Thoracic aorta (tissue), 2 donors: Measurements from ENCODE around the gene RENBP. TPM values are rescaled to one million over a fixed set of nuclear protein-coding genes. Genes with fewer than 3 reads are reported as not detected.

Experiments used
- ATAC-seq: fragments of 150-250 bp; one replicate; pipeline ENCODE4 v1.8.0; 2017; ENCODE audit warnings: low read depth; ENCODE audit not compliant: insufficient number of reproducible peaks, low FRiP score
- DNase-seq: peaks from one replicate; pipeline ENCODE4 v3.0.0-alpha.2; 2020; ENCODE audit warnings: low spot score
- H3K27ac ChIP-seq, 2 donors: fragments of 200-600 bp; sonication (generic); 1 replicate in 1 of 2; 2 replicates in 1 of 2; pipeline ENCODE4 v1.5.1; 2016; ENCODE audit warnings: mild to moderate bottlenecking in 2 of 2, moderate library complexity in 2 of 2
- H3K27me3 ChIP-seq: fragments of 200-600 bp; sonication (generic); replicated peaks from 2 replicates; pipeline ENCODE4 v1.6.0; 2016; ENCODE audit warnings: mild to moderate bottlenecking; ENCODE audit not compliant: insufficient read depth
- H3K36me3 ChIP-seq: fragments of 200-600 bp; sonication (generic); one replicate; pipeline ENCODE4 v1.5.1; 2016
- H3K4me1 ChIP-seq, 2 donors: fragments of 200-600 bp; sonication (generic); 1 replicate in 1 of 2; 2 replicates in 1 of 2; pipeline versions ENCODE4 v1.5.1 to v1.6.0; 2016; ENCODE audit warnings: low read depth in 2 of 2, mild to moderate bottlenecking in 1 of 2; ENCODE audit not compliant: control insufficient read depth in 1 of 2
- H3K4me3 ChIP-seq: fragments of 200-600 bp; sonication (generic); 2 replicates; pipeline ENCODE4 v1.5.1; 2016; ENCODE audit warnings: mild to moderate bottlenecking
- H3K9me3 ChIP-seq: fragments of 200-600 bp; sonication (generic); 2 replicates; pipeline ENCODE4 v1.5.1; 2016
- total RNA-seq, 2 donors: library from RNA; depleted of rRNA; stranded (reverse); fragments of >200 nt; gene quantifications; one replicate each; pipeline versions ENCODE4 v1.1.0 to v1.2.3, GENCODE V29; 2016
- TF ChIP-seq, protein P1 (sequence below): fragments of 200-600 bp; sonication (generic); IDR thresholded peaks from one replicate; pipeline ENCODE4 v1.5.1; 2019; ENCODE audit warnings: antibody characterized with exemption

RENBP gene
- total RNA-seq, 2 donors from 2014 or later: 11.2 to 21.4 TPM

DNA sequence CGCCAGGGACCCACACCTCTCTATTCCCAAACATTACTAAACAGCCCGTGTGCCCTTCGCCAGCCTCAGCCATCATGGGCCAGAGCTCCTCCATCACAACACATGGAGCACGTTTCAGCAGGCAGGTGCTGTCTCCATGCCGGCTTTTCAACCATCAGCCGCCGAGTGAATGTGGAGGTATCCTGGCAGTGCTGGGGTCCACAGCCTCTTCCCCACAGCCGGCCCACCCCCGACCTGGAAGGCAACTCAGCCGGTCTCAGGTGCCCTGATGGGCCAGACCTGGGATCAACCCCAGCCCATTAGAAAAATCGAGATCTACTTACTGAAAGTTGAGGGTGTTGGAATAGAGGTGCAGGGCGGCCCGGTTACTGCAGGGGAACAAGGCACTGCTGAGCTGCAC lies 12.7 kb downstream of the RENBP start:
- no peak overlapping the region for H3K27ac ChIP-seq
- ATAC-seq: no peak
- TF ChIP-seq, protein P1, sequence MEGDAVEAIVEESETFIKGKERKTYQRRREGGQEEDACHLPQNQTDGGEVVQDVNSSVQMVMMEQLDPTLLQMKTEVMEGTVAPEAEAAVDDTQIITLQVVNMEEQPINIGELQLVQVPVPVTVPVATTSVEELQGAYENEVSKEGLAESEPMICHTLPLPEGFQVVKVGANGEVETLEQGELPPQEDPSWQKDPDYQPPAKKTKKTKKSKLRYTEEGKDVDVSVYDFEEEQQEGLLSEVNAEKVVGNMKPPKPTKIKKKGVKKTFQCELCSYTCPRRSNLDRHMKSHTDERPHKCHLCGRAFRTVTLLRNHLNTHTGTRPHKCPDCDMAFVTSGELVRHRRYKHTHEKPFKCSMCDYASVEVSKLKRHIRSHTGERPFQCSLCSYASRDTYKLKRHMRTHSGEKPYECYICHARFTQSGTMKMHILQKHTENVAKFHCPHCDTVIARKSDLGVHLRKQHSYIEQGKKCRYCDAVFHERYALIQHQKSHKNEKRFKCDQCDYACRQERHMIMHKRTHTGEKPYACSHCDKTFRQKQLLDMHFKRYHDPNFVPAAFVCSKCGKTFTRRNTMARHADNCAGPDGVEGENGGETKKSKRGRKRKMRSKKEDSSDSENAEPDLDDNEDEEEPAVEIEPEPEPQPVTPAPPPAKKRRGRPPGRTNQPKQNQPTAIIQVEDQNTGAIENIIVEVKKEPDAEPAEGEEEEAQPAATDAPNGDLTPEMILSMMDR: no peak
- no peak overlapping the region for H3K4me3 ChIP-seq
- H3K36me3 ChIP-seq: peaks cover 6% of the 10 kb centered on the region
- H3K27me3 ChIP-seq: no peaks in the 10 kb centered on the region
- peaks cover 3 to 18% of the 10 kb centered on the region in 2 donors for H3K4me1 ChIP-seq
- no peak for DNase-seq
- H3K9me3 ChIP-seq: no peaks in the 10 kb centered on the region

DNA sequence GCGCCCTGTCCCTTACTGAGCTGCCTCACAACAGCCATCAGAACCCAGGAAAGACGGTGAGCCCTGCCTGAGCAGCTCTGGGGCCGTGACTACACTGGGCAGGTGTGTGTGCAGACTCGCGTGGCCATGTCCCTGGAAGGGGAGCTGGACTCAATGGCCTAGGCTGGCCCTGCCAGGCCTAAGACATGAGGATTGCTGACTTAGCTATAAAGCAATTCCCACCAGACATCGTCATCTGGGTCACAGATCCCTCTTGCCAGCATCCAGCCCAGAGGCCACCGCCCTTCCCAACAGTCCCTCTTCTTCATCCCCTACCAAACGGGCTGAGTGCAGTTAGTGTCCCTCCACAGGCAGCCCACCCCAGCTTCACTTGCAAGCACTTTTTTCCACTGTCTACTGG lies 13.3 kb downstream of the RENBP start:
- Histone ChIP-seq H3K27ac (no peak overlapping the region), H3K36me3 (peaks cover 6% of the 10 kb centered on the region), H3K4me1 (peaks cover 3 to 24% of the 10 kb centered on the region in 2 donors), H3K4me3 (no peak overlapping the region), H3K9me3 (no peaks in the 10 kb centered on the region), H3K27me3 (no peaks in the 10 kb centered on the region)
- TF ChIP-seq, protein P1: no peak
- DNase-seq (no peak), ATAC-seq (no peak)

DNA sequence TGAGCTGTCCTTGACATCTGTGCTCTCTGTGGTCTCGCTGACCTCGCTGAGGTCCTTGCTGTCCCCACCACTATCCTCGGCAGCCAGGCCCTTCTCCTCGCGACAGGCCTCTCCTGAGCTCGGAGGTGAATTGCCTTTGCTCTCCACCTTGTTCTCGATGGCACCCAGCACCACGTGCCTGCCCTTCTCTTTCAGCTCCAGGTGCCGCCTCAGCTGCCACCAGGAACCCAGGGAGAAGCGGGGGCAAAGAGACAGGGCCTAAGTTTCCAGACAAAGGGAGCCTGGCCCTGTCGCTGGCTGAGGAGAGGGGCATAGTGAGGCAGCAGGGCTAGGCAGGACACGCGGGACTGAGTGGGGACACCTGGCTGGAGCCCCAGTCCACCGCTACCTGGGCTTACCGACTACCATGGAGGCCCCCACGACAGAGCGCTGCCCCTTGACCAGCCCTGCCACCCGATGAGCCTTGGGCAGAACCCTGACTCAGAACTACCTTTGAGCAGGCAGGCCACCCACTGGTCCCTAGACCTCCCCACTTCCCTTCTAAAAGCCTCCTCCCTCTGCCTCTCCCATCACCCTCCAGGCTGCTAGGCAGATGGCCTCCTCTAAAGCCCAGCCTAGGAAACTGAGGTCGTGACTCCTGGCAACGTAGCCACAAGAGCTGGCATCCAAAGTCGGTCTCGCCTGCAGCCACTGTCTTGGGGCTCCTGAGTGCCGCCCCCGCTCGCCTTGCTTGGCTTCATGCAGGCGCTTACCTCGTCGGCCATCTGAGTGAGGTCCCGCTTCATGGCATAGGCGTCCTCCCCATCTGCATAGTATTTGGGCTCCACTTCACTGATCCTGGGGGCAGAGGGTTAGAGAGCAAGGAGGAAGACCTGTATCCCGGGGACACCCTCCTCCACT lies 14.2 kb downstream of the RENBP start:
- TF ChIP-seq, protein P1: no peak
- no peaks in the 10 kb centered on the region for H3K9me3 ChIP-seq
- no peak overlapping the region for H3K4me3 ChIP-seq
- DNase-seq (no peak), ATAC-seq (no peak)
- peaks cover 3 to 19% of the 10 kb centered on the region in 2 donors for H3K4me1 ChIP-seq
- no peaks in the 10 kb centered on the region for H3K27me3 ChIP-seq
- H3K27ac ChIP-seq: no peak overlapping the region
- H3K36me3 ChIP-seq: peaks cover 6% of the 10 kb centered on the region

DNA sequence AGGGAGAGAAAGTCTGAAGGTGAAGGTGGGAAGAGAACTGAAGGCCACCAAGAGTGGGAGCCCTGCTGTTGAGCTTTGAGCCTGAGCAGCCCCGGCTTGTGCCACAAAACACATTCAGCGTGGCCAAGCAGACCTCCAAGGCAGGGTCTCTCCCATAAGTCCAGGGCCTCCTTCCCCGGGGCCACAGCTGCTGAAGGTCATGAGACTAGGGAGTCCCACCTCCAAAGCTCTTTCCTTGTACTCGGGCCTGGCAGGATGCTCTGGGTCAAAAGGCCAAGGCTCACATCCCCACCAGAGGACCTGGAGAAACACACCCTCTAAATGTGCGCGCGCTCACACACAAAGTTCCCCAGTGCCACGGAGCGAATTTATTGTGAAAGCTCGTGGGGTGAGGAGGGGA lies 14.9 kb downstream of the RENBP start:
- ATAC-seq: no peak
- H3K27ac ChIP-seq: no peak overlapping the region
- H3K4me1 ChIP-seq: peaks cover 3 to 19% of the 10 kb centered on the region in 2 donors
- no peak for DNase-seq
- TF ChIP-seq, protein P1: no peak
- no peak overlapping the region for H3K4me3 ChIP-seq
- no peaks in the 10 kb centered on the region for H3K9me3 ChIP-seq
- peaks cover 6% of the 10 kb centered on the region for H3K36me3 ChIP-seq
- H3K27me3 ChIP-seq: no peaks in the 10 kb centered on the region

DNA sequence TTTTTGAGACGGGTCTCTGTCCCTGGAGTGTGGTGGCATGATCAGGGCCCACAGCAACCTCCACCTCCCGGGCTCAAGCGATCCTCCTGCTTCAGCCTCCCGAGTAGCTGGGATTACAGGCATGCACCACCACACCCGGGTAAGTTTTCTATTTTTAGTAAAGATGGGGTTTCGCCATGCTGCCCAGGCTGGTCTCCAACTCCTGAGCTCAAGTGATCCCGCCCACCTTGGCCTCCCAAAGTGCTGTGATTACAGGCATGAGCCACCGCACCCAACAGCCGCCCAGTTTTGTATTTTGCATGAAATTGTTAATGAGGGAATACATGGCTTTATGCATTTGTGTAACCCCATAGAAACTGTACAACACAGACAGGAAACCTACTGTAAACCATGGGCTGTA lies 15.6 kb downstream of the RENBP start:
- H3K4me1 ChIP-seq: peaks cover 0 to 15% of the 10 kb centered on the region in 2 donors
- no peak overlapping the region for H3K27ac ChIP-seq
- no peaks in the 10 kb centered on the region for H3K9me3 ChIP-seq
- peak overlapping the region; percentile 42 for H3K4me3 ChIP-seq
- no peaks in the 10 kb centered on the region for H3K27me3 ChIP-seq
- TF ChIP-seq, protein P1: no peak
- peaks cover 6% of the 10 kb centered on the region for H3K36me3 ChIP-seq
- no peak for ATAC-seq
- no peak for DNase-seq
